ENCODE data around the gene C11orf65. TPM values are rescaled to one million over a fixed set of nuclear protein-coding genes. Genes with fewer than 3 reads are reported as not detected.
"Not testable (repeated sequence)": the region's sequence is repeated elsewhere in the genome, so short reads cannot be mapped to it uniquely, and the experiment has no call there.

C11orf65 gene
- total and polyA plus RNA-seq, 2 experiments from 2014 or later = 0.58 TPM; not detected in 1

DNA sequence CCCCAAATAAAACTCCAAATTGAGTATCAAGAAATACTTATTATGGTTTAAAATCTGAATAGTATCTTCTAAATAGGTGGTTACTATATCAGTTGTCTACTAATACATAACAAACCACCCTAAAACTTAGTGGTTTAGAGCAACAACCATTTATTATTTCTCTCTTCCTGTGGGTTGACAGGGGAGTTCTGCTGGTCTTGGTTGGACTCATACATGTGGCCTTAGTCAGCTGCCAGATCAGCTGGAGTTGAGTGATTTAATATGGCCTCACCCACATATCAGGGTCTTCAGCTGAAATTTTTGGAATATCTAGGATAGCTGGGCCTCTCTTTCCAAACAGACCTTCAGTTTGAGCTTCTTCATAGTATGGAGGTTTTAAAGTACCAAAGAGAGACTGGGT is 34.5 kb downstream of the C11orf65 start:
- Histone ChIP-seq H3K27me3 (replicated peaks; ENCODE audit: insufficient read depth) (no peaks in the 10 kb centered on the region), H3F3A (ENCODE audit: insufficient read depth) (no peaks in the 10 kb centered on the region), H3K4me2 (ENCODE audit: unreplicated experiment) (no peak overlapping the region), H3K4me3 (no peak overlapping the region), H3K79me2 (ENCODE audit: insufficient read depth) (no peaks in the 10 kb centered on the region), H2AFZ (no peak overlapping the region), H3K4me1 (ENCODE audit: insufficient read depth) (no peaks in the 10 kb centered on the region), H3K36me3 (ENCODE audit: low read depth) (no peaks in the 10 kb centered on the region), H4K20me1 (ENCODE audit: insufficient read depth) (no peaks in the 10 kb centered on the region), H3K27ac (no peak overlapping the region), H3K9ac (no peak overlapping the region), H3K9me2 (ENCODE audit: insufficient read depth) (no peaks in the 10 kb centered on the region), H3K9me3 (ENCODE audit: low read depth) (no peaks in the 10 kb centered on the region)
- peak; percentile 3 for DNase-seq
- in situ Hi-C loops (cut with MboI) = no loop called here
- TF ChIP-seq EZH2 (IDR thresholded peaks at IDR 0.05; ENCODE audit: insufficient read depth, poor library complexity, severe bottlenecking) = no peak
- TF ChIP-seq EZH2phosphoT487 (IDR thresholded peaks at IDR 0.05; ENCODE audit: insufficient read depth, low read depth) = no peak

GRCh38 chr11:108431997-108432396 is 35.3 kb downstream of the C11orf65 start:
- H3K27me3 ChIP-seq (replicated peaks; ENCODE audit: insufficient read depth) = no peaks in the 10 kb centered on the region
- in situ Hi-C loops (cut with MboI) = no loop called here
- H3K79me2 ChIP-seq (ENCODE audit: insufficient read depth) = no peaks in the 10 kb centered on the region
- no peak overlapping the region for H3K27ac ChIP-seq
- no peaks in the 10 kb centered on the region for H3F3A ChIP-seq (ENCODE audit: insufficient read depth)
- TF ChIP-seq EZH2phosphoT487 (IDR thresholded peaks at IDR 0.05; ENCODE audit: insufficient read depth, low read depth) (no peak), EZH2 (IDR thresholded peaks at IDR 0.05; ENCODE audit: insufficient read depth, poor library complexity, severe bottlenecking) (no peak)
- no peaks in the 10 kb centered on the region for H3K4me1 ChIP-seq (ENCODE audit: insufficient read depth)
- no peaks in the 10 kb centered on the region for H3K9me2 ChIP-seq (ENCODE audit: insufficient read depth)
- 41 to 50% methylated on average over 1 of the region's 1 CpG for WGBS, 2 experiments (ENCODE audit: low coverage in 1 of 2, low lambda C conversion rate in 2 of 2, missing lambda C conversion rate in 2 of 2)
- no peaks in the 10 kb centered on the region for H4K20me1 ChIP-seq (ENCODE audit: insufficient read depth)
- H3K4me3 ChIP-seq = no peak overlapping the region
- no peaks in the 10 kb centered on the region for H3K9me3 ChIP-seq (ENCODE audit: low read depth)
- no peak overlapping the region for H3K4me2 ChIP-seq (ENCODE audit: unreplicated experiment)
- no peak for DNase-seq
- H3K36me3 ChIP-seq (ENCODE audit: low read depth) = no peaks in the 10 kb centered on the region
- H3K9ac ChIP-seq = no peak overlapping the region
- no peak overlapping the region for H2AFZ ChIP-seq

DNA sequence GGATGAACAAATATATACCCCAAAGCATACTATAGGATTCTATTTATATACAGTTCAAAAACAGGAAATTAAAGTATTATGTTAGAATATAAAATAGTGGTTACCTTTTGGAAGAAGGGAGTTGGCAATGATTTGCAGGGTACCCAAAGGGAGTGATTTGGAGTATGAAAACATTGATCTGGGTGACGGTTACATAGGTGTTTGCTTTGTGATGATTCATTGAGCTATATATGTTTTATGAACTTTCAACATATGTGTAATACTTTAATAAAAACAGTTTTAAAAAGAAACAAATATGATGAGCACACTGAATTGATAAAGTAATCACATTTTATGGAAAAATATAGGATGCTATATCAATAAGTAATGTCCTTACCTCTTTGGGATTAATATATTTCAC is 36.0 kb downstream of the C11orf65 start:
- H3K4me2 ChIP-seq (ENCODE audit: unreplicated experiment) = no peak overlapping the region
- no peak overlapping the region for H2AFZ ChIP-seq
- H3K9me2 ChIP-seq (ENCODE audit: insufficient read depth) = no peaks in the 10 kb centered on the region
- H3K27me3 ChIP-seq (replicated peaks; ENCODE audit: insufficient read depth) = no peaks in the 10 kb centered on the region
- no peaks in the 10 kb centered on the region for H3K4me1 ChIP-seq (ENCODE audit: insufficient read depth)
- H3K36me3 ChIP-seq (ENCODE audit: low read depth) = no peaks in the 10 kb centered on the region
- TF ChIP-seq EZH2phosphoT487 (IDR thresholded peaks at IDR 0.05; ENCODE audit: insufficient read depth, low read depth) = no peak
- TF ChIP-seq EZH2 (IDR thresholded peaks at IDR 0.05; ENCODE audit: insufficient read depth, poor library complexity, severe bottlenecking) = no peak
- DNase-seq = no peak
- in situ Hi-C loops (cut with MboI) = no loop called here
- no peaks in the 10 kb centered on the region for H3F3A ChIP-seq (ENCODE audit: insufficient read depth)
- WGBS, 2 experiments (ENCODE audit: low coverage in 1 of 2, low lambda C conversion rate in 2 of 2, missing lambda C conversion rate in 2 of 2) = 93 to 94% methylated on average over 1 of the region's 1 CpG
- no peak overlapping the region for H3K9ac ChIP-seq
- no peak overlapping the region for H3K4me3 ChIP-seq
- H3K9me3 ChIP-seq (ENCODE audit: low read depth) = no peaks in the 10 kb centered on the region
- no peak overlapping the region for H3K27ac ChIP-seq
- H3K79me2 ChIP-seq (ENCODE audit: insufficient read depth) = no peaks in the 10 kb centered on the region
- H4K20me1 ChIP-seq (ENCODE audit: insufficient read depth) = no peaks in the 10 kb centered on the region

DNA sequence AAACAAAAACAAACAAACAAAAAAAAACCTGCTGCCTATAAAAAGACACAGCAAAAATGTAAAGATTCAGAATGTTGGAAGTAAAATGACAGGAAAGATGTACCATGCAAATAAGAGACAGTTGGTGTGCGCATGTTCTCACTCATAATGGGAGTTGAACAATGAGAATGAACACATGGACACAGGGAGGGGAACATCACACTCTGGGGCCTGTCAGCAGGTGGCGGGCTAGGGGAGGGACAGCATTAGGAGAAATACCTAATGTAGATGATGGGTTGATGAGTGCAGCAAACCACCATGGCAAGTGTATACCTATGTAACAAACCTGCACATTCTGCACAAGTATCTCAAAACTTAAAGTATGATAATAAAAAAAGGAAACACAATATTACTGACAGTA is 49.8 kb downstream of the C11orf65 start:
- WGBS, 2 experiments (ENCODE audit: low coverage in 1 of 2, low lambda C conversion rate in 2 of 2, missing lambda C conversion rate in 2 of 2) = 76 to 81% methylated on average over 2 of the region's 2 CpGs
- H3K4me3 ChIP-seq; H3K9ac ChIP-seq; H3K4me1 ChIP-seq (ENCODE audit: insufficient read depth); H4K20me1 ChIP-seq (ENCODE audit: insufficient read depth); H3F3A ChIP-seq (ENCODE audit: insufficient read depth); H3K27me3 ChIP-seq (replicated peaks; ENCODE audit: insufficient read depth); H3K79me2 ChIP-seq (ENCODE audit: insufficient read depth); H3K36me3 ChIP-seq (ENCODE audit: low read depth); H3K9me3 ChIP-seq (ENCODE audit: low read depth); H3K27ac ChIP-seq; H3K9me2 ChIP-seq (ENCODE audit: insufficient read depth); H3K4me2 ChIP-seq (ENCODE audit: unreplicated experiment); in situ Hi-C loops (cut with MboI); DNase-seq; H2AFZ ChIP-seq: not testable (repeated sequence)

DNA sequence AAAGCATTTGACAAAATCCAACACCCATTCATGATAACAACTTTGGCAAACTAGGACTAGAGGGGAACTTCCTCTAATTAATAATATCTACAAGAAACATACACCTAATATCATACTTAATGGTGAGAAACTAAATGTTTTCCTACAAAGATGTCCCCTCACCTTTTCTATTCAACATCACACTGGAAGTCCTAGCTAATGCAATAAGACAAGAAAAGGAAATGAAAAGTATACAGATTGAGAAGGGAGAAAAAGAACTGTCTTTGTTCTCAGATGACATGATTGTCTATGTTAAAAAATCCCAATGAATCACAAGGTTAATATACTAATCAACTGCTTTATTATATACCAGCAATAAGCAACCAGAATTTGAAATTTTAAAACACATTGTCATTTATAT is 52.4 kb downstream of the C11orf65 start:
- no peak overlapping the region for H2AFZ ChIP-seq
- TF ChIP-seq EZH2phosphoT487 (IDR thresholded peaks at IDR 0.05; ENCODE audit: insufficient read depth, low read depth) (no peak), EZH2 (IDR thresholded peaks at IDR 0.05; ENCODE audit: insufficient read depth, poor library complexity, severe bottlenecking) (no peak)
- H3K4me1 ChIP-seq (ENCODE audit: insufficient read depth) = no peaks in the 10 kb centered on the region
- no peak overlapping the region for H3K4me3 ChIP-seq
- in situ Hi-C loops (cut with MboI) = no loop called here
- H4K20me1 ChIP-seq (ENCODE audit: insufficient read depth) = no peaks in the 10 kb centered on the region
- H3K4me2 ChIP-seq (ENCODE audit: unreplicated experiment) = no peak overlapping the region
- no peak overlapping the region for H3K27ac ChIP-seq
- H3K79me2 ChIP-seq (ENCODE audit: insufficient read depth) = no peaks in the 10 kb centered on the region
- H3K9me3 ChIP-seq (ENCODE audit: low read depth) = no peaks in the 10 kb centered on the region
- no peaks in the 10 kb centered on the region for H3K9me2 ChIP-seq (ENCODE audit: insufficient read depth)
- H3K27me3 ChIP-seq (replicated peaks; ENCODE audit: insufficient read depth) = no peaks in the 10 kb centered on the region
- no peak overlapping the region for H3K9ac ChIP-seq
- no peak for DNase-seq
- no peaks in the 10 kb centered on the region for H3F3A ChIP-seq (ENCODE audit: insufficient read depth)
- H3K36me3 ChIP-seq (ENCODE audit: low read depth) = no peaks in the 10 kb centered on the region

Measured in GM23248 (cell line).